HG03060 (cell line): ENCODE measurements around the gene HRH4.
A peak's percentile ranks its signal among the peaks of the same experiment; 100 is the strongest.

ENCODE experiments used
- ATAC-seq: cut with Tn5 transposase; IDR thresholded peaks from one replicate; pipeline ENCODE4 v1.9.1; 2021; ENCODE audit warnings: low read depth, moderate number of reproducible peaks; ENCODE audit not compliant: unreplicated experiment

Gene HRH4

GRCh38 chr18:24462838-24463775 lies 2.7 kb downstream of the HRH4 start:
- ATAC-seq: no peak

GRCh38 chr18:24465486-24465885 lies 5.0 kb downstream of the HRH4 start:
- ATAC-seq: no peak

GRCh38 chr18:24466771-24467170 lies 6.3 kb downstream of the HRH4 start:
- no peak for ATAC-seq

- ATAC-seq: no peak
Measured at GRCh38 chr18:24470022-24470618, 9.7 kb downstream of the HRH4 start.

GRCh38 chr18:24470805-24471204 lies 10.4 kb downstream of the HRH4 start:
- no peak for ATAC-seq

- no peak for ATAC-seq
Measured at GRCh38 chr18:24472591-24472990, 12.2 kb downstream of the HRH4 start.

- ATAC-seq: no peak
Measured at GRCh38 chr18:24474406-24474805, 14.0 kb downstream of the HRH4 start.

GRCh38 chr18:24475926-24476589 lies 15.6 kb downstream of the HRH4 start:
- no peak for ATAC-seq

GRCh38 chr18:24479371-24479770 lies 18.9 kb downstream of the HRH4 start:
- no peak for ATAC-seq

- no peak for ATAC-seq
Measured at GRCh38 chr18:24482821-24483220, 22.4 kb downstream of the HRH4 start.

GRCh38 chr18:24485681-24486080 lies 25.2 kb downstream of the HRH4 start:
- ATAC-seq: no peak

GRCh38 chr18:24486684-24487083 lies 26.2 kb downstream of the HRH4 start:
- ATAC-seq: no peak

- no peak for ATAC-seq
Measured at GRCh38 chr18:24488824-24489493, 28.5 kb downstream of the HRH4 start.

- ATAC-seq: no peak
Measured at GRCh38 chr18:24490539-24490938, 30.1 kb downstream of the HRH4 start.

- ATAC-seq: peak; percentile 62
Measured at GRCh38 chr18:24491927-24492834, 31.7 kb downstream of the HRH4 start.

GRCh38 chr18:24494586-24494985 lies 34.1 kb downstream of the HRH4 start:
- ATAC-seq: no peak

- ATAC-seq: no peak
Measured at GRCh38 chr18:24497031-24497754, 36.8 kb downstream of the HRH4 start.

GRCh38 chr18:24499814-24500213 lies 39.4 kb downstream of the HRH4 start:
- ATAC-seq: no peak

- no peak for ATAC-seq
Measured at GRCh38 chr18:24500217-24500616, 39.8 kb downstream of the HRH4 start.
